HUES6 (cell line): ENCODE results near the gene CIAPIN1.

Source experiments
- H3K27ac ChIP-seq: 2 replicates; pipeline ENCODE4 v1.7.0; 2013; ENCODE audit warnings: low read depth, mild to moderate bottlenecking, low read length, inconsistent platforms
- H3K27me3 ChIP-seq: 2 replicates; pipeline ENCODE4 v1.6.1; 2013; ENCODE audit warnings: low read length; ENCODE audit not compliant: control insufficient read depth, insufficient read depth
- H3K36me3 ChIP-seq: 2 replicates; pipeline ENCODE4 v1.6.1; 2013; ENCODE audit warnings: low read length; ENCODE audit not compliant: control insufficient read depth, insufficient read depth
- H3K4me1 ChIP-seq: 2 replicates; pipeline ENCODE4 v1.6.1; 2013; ENCODE audit warnings: low read length; ENCODE audit not compliant: control insufficient read depth, insufficient read depth
- H3K4me3 ChIP-seq: 2 replicates; pipeline ENCODE4 v1.5.1; 2013; ENCODE audit warnings: low read depth, low read length
- H3K9ac ChIP-seq: one replicate; pipeline ENCODE4 v1.6.1; 2013; ENCODE audit warnings: mild to moderate bottlenecking, low read length
- H3K9me3 ChIP-seq: 2 replicates; pipeline ENCODE4 v1.6.1; 2013; ENCODE audit warnings: low read depth, low read length; ENCODE audit not compliant: control insufficient read depth, insufficient read depth

CIAPIN1 gene

GRCh38 chr16:57432989-57433388 lies 14.2 kb downstream of the CIAPIN1 start:
- Histone ChIP-seq H3K4me1 (no peaks in the 10 kb centered on the region), H3K4me3 (no peak overlapping the region), H3K27me3 (no peaks in the 10 kb centered on the region), H3K9me3 (no peaks in the 10 kb centered on the region), H3K9ac (no peak overlapping the region), H3K27ac (no peak overlapping the region), H3K36me3 (peaks cover 91% of the 10 kb centered on the region)

GRCh38 chr16:57432505-57432904 lies 14.7 kb downstream of the CIAPIN1 start:
- no peaks in the 10 kb centered on the region for H3K9me3 ChIP-seq
- no peaks in the 10 kb centered on the region for H3K27me3 ChIP-seq
- H3K9ac ChIP-seq, result no peak overlapping the region
- peaks cover 93% of the 10 kb centered on the region for H3K36me3 ChIP-seq
- H3K27ac ChIP-seq, result no peak overlapping the region
- H3K4me1 ChIP-seq, result no peaks in the 10 kb centered on the region
- H3K4me3 ChIP-seq, result no peak overlapping the region

DNA sequence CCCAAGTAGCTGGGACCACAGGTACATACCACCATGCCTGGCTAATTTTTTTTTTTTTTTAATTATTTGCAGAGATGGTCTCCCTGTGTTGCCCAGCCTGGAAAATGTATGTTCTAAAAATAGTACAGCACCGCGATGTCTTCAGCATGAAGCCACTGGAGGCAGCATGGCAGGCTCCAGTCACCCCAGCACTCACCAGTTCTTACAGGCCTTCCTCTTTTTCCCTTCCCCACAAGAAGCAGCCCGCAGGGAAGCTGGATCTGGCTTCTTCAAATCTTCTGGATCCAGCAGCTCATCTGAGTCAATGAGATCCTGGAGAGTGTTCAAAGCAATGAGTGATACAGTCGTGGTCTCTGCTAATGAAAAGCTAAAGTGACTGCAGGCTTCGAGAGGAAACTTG lies 16.2 kb downstream of the CIAPIN1 start:
- no peak overlapping the region for H3K4me3 ChIP-seq
- H3K27ac ChIP-seq, result no peak overlapping the region
- no peak overlapping the region for H3K9ac ChIP-seq
- no peaks in the 10 kb centered on the region for H3K4me1 ChIP-seq
- H3K9me3 ChIP-seq, result no peaks in the 10 kb centered on the region
- H3K27me3 ChIP-seq, result no peaks in the 10 kb centered on the region
- H3K36me3 ChIP-seq, result peaks cover 86% of the 10 kb centered on the region

DNA sequence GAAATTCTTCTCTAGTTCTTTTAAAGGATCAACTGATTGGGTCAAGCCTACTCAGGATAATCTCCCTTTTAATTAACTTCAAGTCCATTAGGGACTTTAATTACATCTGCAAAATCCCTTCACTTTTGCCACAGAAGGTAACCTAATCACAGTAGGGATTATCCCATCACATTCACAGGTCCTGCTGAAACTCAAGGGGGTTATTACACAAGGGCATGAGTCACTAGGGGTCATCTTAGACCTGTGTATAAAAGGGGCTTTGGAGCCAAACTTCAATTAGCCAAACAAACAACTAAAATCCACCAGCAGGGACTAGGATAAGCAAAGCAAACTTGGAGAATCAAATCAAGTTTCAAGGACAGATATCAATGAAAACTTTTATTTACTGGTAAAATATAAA lies 19.4 kb downstream of the CIAPIN1 start:
- Histone ChIP-seq H3K27ac (no peak overlapping the region), H3K27me3 (no peaks in the 10 kb centered on the region), H3K4me1 (no peaks in the 10 kb centered on the region), H3K9ac (no peak overlapping the region), H3K4me3 (no peak overlapping the region), H3K9me3 (no peaks in the 10 kb centered on the region), H3K36me3 (peaks cover 55% of the 10 kb centered on the region)

DNA sequence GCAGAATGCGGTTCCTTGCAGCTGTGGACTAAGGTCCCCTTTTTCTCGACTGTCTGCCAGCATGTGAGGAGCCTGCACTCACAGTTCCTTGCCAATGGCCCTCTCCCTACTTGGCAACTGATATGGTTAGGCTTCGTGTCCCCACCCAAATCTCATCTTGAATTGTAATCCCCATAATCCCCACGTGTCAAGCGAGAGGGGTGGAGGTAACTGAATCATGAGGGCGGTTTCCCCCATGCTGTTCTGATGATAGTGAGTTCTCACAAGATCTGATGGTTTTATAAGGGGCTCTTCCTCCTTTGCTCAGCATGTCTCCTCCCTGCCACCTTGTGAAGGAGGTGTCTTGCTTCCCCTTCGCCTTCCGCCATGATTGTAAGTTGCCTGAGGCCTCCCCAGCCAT lies 19.9 kb downstream of the CIAPIN1 start:
- no peak overlapping the region for H3K27ac ChIP-seq
- H3K27me3 ChIP-seq, result no peaks in the 10 kb centered on the region
- H3K9ac ChIP-seq, result no peak overlapping the region
- H3K9me3 ChIP-seq, result no peaks in the 10 kb centered on the region
- H3K4me3 ChIP-seq, result no peak overlapping the region
- H3K4me1 ChIP-seq, result no peaks in the 10 kb centered on the region
- peaks cover 49% of the 10 kb centered on the region for H3K36me3 ChIP-seq

DNA sequence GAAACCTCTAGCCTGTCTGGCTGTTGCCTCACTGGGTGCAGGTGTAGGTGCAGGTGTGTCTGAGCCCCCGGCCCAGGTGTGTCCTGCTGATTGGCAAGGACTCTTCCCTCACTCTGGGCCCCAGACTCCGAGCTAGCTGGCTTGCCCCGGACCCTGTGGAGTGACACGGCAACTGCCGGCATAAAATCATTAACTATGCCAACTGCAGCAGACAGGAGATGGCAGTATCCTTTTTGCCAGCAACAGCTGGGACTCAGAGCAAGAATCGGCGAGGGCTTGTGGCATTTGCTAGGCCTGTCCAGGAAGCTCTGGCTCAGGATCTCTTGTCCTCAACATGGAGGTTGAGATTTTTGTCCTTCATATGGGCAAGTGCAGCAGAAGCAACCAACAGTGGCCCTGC lies 20.8 kb downstream of the CIAPIN1 start:
- Histone ChIP-seq H3K4me3 (no peak overlapping the region), H3K9ac (no peak overlapping the region), H3K36me3 (peaks cover 40% of the 10 kb centered on the region), H3K4me1 (no peaks in the 10 kb centered on the region), H3K27me3 (no peaks in the 10 kb centered on the region), H3K27ac (no peak overlapping the region), H3K9me3 (no peaks in the 10 kb centered on the region)

DNA sequence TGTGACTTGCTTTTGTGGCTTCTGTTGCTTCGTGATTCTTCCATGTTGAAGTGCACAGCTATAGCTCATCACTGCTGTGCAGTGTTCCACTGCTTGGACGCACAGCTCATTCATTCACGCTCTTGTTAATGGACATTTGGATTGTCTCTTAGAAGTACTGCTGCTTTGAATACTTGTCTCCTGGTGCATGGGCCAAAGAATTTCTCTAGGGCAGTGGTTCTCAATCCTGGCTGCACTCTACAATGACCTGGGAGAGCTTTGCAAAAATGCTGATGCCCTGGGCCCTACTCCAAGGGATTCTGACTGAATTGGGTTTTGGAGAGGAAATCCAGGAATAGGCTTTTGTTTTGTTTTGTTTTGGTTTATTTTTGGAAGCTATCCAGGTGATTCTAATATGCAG lies 22.6 kb downstream of the CIAPIN1 start:
- H3K27me3 ChIP-seq, result no peaks in the 10 kb centered on the region
- H3K4me1 ChIP-seq, result peaks cover under 1% of the 10 kb centered on the region; the same call in 1 of the 2 replicates
- no peak overlapping the region for H3K9ac ChIP-seq
- no peak overlapping the region for H3K27ac ChIP-seq
- no peak overlapping the region for H3K4me3 ChIP-seq
- H3K36me3 ChIP-seq, result peaks cover 23% of the 10 kb centered on the region
- no peaks in the 10 kb centered on the region for H3K9me3 ChIP-seq

DNA sequence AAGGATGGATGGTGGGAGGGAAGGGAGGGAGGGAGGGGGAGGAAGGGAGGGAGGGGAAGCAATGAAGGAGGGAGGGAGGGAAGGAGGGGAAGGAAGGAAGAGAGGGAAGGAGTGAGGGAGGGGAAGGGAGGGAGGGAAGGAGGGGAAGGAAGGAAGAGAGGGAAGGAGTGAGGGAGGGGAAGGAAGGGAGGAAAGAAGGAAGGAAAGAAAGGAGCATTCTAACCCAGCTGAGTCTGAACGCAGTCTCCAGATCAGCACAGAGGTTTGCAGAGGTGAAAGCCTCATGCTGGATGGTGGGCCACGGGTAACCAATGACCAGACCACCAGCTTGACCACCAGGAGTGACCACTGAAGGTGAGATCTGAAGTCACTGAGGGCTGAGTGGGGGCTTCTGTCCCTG lies 24.0 kb downstream of the CIAPIN1 start:
- Histone ChIP-seq H3K27me3 (no peaks in the 10 kb centered on the region), H3K27ac (no peak overlapping the region), H3K4me1 (peaks cover 11% of the 10 kb centered on the region; the same call in 1 of the 2 replicates), H3K9me3 (no peaks in the 10 kb centered on the region), H3K4me3 (no peak overlapping the region), H3K36me3 (peaks cover 11% of the 10 kb centered on the region), H3K9ac (no peak overlapping the region)

GRCh38 chr16:57422026-57422944 lies 24.9 kb downstream of the CIAPIN1 start:
- peaks cover 3% of the 10 kb centered on the region for H3K36me3 ChIP-seq
- peaks cover 17% of the 10 kb centered on the region for H3K4me1 ChIP-seq
- no peak overlapping the region for H3K9ac ChIP-seq
- no peak overlapping the region for H3K4me3 ChIP-seq
- no peak overlapping the region for H3K27ac ChIP-seq
- H3K9me3 ChIP-seq, result no peaks in the 10 kb centered on the region
- no peaks in the 10 kb centered on the region for H3K27me3 ChIP-seq

DNA sequence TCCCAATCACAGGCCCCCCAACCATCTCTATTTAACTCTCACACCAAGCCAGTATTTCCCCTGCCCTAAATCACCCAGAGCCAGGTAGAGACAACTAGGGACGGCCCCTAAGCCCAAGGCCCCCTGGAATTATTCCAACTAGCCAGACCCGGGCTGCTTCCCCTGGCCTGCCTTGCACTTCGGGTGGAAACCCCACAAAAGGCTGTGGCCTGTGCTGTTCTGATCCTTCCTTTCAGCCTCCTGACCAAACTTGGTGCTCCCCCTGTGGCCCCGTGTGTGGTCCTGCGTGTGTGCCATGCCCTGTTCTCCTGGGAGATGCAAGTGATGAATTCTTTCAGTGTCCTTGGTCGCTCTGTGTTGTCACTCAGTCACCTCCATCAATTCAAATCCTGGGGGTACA lies 27.7 kb downstream of the CIAPIN1 start:
- Histone ChIP-seq H3K27ac (no peak overlapping the region), H3K4me3 (no peak overlapping the region), H3K9me3 (no peaks in the 10 kb centered on the region), H3K4me1 (peaks cover 34% of the 10 kb centered on the region), H3K36me3 (no peaks in the 10 kb centered on the region), H3K27me3 (no peaks in the 10 kb centered on the region), H3K9ac (no peak overlapping the region)

- Histone ChIP-seq H3K9ac (no peak overlapping the region), H3K36me3 (no peaks in the 10 kb centered on the region), H3K4me3 (no peak overlapping the region), H3K27me3 (no peaks in the 10 kb centered on the region), H3K27ac (no peak overlapping the region), H3K4me1 (peaks cover 34% of the 10 kb centered on the region), H3K9me3 (no peaks in the 10 kb centered on the region)
These were observed 31.1 kb downstream of the CIAPIN1 start for GRCh38 chr16:57416084-57416483.
